ENCODE data around the gene CCDC40.

DNA sequence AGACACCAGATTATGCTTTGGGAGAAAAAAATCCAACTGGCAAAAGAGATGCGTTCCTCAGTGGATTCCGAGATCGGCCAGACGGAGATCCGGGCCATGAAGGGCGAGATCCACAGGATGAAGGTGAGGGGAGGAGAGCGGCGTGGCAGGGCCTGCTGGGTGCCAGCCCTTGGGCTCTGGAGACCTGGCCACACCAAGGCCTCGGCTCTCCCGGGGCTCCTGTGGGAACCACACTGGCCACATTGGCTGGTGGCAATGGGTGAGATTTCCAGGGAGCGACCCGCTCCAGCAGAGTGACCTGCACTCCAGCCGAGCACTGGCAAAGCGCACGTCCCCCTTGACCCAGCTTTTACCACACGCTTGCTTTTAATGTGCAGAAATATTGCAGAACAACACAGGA is 53.3 kb downstream of the CCDC40 start:
- TF ChIP-seq, protein P1, sequence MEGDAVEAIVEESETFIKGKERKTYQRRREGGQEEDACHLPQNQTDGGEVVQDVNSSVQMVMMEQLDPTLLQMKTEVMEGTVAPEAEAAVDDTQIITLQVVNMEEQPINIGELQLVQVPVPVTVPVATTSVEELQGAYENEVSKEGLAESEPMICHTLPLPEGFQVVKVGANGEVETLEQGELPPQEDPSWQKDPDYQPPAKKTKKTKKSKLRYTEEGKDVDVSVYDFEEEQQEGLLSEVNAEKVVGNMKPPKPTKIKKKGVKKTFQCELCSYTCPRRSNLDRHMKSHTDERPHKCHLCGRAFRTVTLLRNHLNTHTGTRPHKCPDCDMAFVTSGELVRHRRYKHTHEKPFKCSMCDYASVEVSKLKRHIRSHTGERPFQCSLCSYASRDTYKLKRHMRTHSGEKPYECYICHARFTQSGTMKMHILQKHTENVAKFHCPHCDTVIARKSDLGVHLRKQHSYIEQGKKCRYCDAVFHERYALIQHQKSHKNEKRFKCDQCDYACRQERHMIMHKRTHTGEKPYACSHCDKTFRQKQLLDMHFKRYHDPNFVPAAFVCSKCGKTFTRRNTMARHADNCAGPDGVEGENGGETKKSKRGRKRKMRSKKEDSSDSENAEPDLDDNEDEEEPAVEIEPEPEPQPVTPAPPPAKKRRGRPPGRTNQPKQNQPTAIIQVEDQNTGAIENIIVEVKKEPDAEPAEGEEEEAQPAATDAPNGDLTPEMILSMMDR (conservative IDR thresholded peaks at IDR 0.05 in 1 of 2, IDR thresholded peaks at IDR 0.05 in 1 of 2; ENCODE audit: low read depth in 1 of 2, low read length in 2 of 2) = no peak
- TF ChIP-seq EZH2 (IDR thresholded peaks at IDR 0.05; ENCODE audit: low read length, missing control alignments) = no peak

Measured in fibroblast of lung (primary cell).